Effector memory CD4-positive, alpha-beta T cell (primary cell): ENCODE data around the gene RYR1.
"Not testable (repeated sequence)": the region's sequence is repeated elsewhere in the genome, so short reads cannot be mapped to it uniquely, and the experiment has no call there.

Source experiments
- DNase-seq, 3 donors: peaks; one replicate each; pipeline ENCODE4 v3.0.0-alpha.2; 2020
- H3K27ac ChIP-seq: 2 replicates; pipeline ENCODE4 v1.7.0; 2013; ENCODE audit warnings: mild to moderate bottlenecking, low read length, moderate library complexity; ENCODE audit not compliant: insufficient read depth, poor library complexity, severe bottlenecking
- H3K27me3 ChIP-seq: replicated peaks from 2 replicates; pipeline ENCODE4 v1.7.0; 2013; ENCODE audit warnings: mild to moderate bottlenecking, low read length; ENCODE audit not compliant: insufficient read depth, control insufficient read depth, poor library complexity, severe bottlenecking
- H3K36me3 ChIP-seq: 2 replicates; pipeline ENCODE4 v1.7.0; 2013; ENCODE audit warnings: mild to moderate bottlenecking, low read length, moderate library complexity; ENCODE audit not compliant: control insufficient read depth, insufficient read depth
- H3K4me1 ChIP-seq: 2 replicates; pipeline ENCODE4 v1.7.0; 2013; ENCODE audit warnings: low read length, mild to moderate bottlenecking; ENCODE audit not compliant: control insufficient read depth, insufficient read depth, poor library complexity, severe bottlenecking
- H3K4me3 ChIP-seq: 2 replicates; pipeline ENCODE4 v1.7.0; 2013; ENCODE audit warnings: low read length, low read depth, mild to moderate bottlenecking; ENCODE audit not compliant: insufficient read depth, poor library complexity, severe bottlenecking
- H3K9me3 ChIP-seq: 2 replicates; pipeline ENCODE4 v1.7.0; 2013; ENCODE audit warnings: mild to moderate bottlenecking, low read length, moderate library complexity; ENCODE audit not compliant: control insufficient read depth

Gene RYR1

DNA sequence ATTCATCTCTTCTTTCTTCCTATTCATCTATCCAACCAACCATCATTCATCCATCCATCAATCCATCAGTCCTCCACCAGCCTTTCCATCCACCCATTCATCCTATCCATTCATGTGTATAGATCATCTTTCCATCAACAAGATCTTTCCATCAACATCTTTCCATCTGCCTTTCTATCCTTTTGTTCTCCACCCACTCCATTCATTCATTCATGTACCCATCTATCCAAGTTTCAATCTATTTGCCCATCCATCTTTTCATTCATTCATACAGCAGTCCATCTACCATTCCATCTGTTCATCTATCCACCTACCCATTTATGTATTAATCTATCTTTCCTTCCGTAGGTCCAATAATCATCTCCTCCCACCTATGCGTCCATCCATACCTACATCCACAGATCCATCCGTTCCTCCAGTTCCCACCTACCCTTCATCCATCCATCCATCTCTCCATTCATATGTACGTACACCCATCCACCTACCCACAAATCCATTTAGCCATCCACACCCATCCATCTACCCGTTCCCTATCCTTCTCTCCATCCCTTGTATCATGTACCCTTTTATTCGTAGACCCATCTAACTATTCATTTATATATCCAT is 53.3 kb downstream of the RYR1 start:
- no peaks in the 10 kb centered on the region for H3K4me1 ChIP-seq
- DNase-seq: no peak
- no peaks in the 10 kb centered on the region for H3K36me3 ChIP-seq
- no peaks in the 10 kb centered on the region for H3K27me3 ChIP-seq
- H3K9me3 ChIP-seq: no peaks in the 10 kb centered on the region
- no peak overlapping the region for H3K4me3 ChIP-seq
- no peak overlapping the region for H3K27ac ChIP-seq

DNA sequence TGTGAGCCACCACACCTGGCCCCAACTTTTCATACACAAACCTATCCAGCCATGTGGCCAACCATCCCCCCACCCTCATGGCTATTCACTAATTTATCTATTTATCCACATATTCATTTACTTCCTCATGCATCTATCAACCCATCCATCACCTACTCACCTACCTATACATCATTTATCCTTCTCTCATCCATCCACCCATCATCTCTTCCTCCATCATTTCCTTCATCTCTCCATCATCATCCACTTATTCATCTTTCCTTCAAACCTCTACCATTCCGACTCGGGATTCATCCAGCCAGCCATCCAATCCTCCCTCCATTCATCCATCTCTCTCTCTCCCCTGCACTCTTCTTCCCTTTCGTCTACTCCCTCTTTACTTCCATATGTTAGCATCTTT is 54.6 kb downstream of the RYR1 start:
- Histone ChIP-seq H3K27me3 (no peaks in the 10 kb centered on the region), H3K4me3 (no peak overlapping the region), H3K36me3 (no peaks in the 10 kb centered on the region), H3K9me3 (no peaks in the 10 kb centered on the region), H3K4me1 (no peaks in the 10 kb centered on the region), H3K27ac (no peak overlapping the region)
- no peak for DNase-seq

DNA sequence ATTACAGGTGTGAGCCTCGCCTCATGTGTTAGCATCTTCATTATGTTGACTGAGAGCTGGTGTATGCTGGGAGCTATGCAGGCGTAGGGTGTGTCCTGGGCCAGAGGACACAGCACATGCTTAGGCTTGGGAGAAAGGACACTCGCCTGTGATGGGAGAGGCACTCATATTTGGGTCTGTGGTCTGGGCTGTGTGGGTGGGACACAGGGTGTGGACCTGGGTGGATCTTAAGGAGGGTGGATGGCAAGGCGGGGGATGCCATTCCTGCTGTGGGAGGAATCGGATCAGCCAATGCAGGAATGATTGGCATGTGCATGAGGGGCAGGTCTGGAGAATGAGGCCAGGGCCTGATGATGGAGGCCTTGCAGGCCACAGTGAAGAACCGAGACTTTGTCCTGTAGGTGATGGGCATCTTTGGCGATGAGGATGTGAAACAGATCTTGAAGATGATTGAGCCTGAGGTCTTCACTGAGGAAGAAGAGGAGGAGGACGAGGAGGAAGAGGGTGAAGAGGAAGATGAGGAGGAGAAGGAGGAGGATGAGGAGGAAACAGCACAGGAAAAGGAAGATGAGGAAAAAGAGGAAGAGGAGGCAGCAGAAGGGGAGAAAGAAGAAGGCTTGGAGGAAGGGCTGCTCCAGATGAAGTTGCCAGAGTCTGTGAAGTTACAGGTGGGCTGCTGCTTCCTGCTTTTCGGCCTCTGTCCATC is 55.4 kb downstream of the RYR1 start:
- no peaks in the 10 kb centered on the region for H3K36me3 ChIP-seq
- no peaks in the 10 kb centered on the region for H3K9me3 ChIP-seq
- no peak overlapping the region for H3K27ac ChIP-seq
- H3K4me3 ChIP-seq: no peak overlapping the region
- no peaks in the 10 kb centered on the region for H3K4me1 ChIP-seq
- H3K27me3 ChIP-seq: no peaks in the 10 kb centered on the region
- DNase-seq: no peak

DNA sequence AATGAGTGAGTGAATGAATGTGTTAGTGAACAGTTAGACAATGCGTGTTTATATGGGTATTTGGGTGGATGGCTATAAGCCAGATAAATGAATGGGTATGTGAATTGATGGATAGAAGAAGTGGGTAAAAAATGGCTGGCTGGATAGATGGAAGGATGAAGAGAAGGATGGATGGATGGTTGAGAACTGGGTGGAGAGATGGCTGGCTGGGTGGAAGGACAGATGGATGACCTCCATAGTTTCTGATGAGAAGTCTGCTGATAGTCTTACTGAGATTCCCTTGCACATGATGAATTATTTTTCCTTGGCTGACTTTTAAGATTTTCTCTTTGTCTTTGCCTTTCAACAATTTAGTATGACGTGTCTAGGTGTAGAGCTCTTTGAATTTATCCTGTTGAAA is 57.4 kb downstream of the RYR1 start:
- no peak overlapping the region for H3K4me3 ChIP-seq

DNA sequence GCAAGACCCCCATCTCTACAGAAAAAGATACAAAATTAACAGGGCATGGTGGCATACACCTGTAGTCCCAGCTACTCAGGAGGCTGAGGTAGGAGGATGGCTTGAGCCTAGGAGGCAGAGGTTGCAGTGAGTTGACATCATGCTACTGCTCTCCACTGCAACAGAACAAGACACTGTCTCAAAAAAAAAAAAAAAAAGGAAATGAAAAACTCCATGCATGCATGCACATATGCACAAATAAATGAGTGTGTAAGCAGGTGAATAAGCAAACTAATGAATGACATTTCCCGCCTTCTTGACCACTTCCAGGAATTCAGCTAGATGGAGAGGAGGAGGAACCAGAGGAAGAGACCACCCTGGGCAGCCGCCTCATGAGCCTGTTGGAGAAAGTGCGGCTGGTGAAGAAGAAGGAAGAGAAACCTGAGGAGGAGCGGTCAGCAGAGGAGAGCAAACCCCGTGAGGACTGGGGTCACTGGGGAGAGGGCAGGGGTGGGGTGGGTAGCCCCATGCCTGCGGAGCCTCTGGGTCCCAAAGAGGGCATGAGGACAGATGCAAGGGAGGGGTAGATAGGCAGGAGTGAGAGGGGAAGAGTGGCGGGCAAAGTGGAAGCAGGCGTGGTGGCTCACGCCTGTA is 58.8 kb downstream of the RYR1 start:
- Histone ChIP-seq H3K36me3 (no peaks in the 10 kb centered on the region), H3K27ac (no peak overlapping the region), H3K27me3 (no peaks in the 10 kb centered on the region), H3K4me3 (no peak overlapping the region), H3K4me1 (no peaks in the 10 kb centered on the region), H3K9me3 (no peaks in the 10 kb centered on the region)
- no peak for DNase-seq

More for the DNA sequence above, 57.4 kb downstream of the RYR1 start:
- H3K36me3 ChIP-seq: no peaks in the 10 kb centered on the region
- H3K27ac ChIP-seq: no peak overlapping the region
- DNase-seq: no peak
- H3K4me1 ChIP-seq: no peaks in the 10 kb centered on the region
- no peaks in the 10 kb centered on the region for H3K9me3 ChIP-seq
- no peaks in the 10 kb centered on the region for H3K27me3 ChIP-seq

DNA sequence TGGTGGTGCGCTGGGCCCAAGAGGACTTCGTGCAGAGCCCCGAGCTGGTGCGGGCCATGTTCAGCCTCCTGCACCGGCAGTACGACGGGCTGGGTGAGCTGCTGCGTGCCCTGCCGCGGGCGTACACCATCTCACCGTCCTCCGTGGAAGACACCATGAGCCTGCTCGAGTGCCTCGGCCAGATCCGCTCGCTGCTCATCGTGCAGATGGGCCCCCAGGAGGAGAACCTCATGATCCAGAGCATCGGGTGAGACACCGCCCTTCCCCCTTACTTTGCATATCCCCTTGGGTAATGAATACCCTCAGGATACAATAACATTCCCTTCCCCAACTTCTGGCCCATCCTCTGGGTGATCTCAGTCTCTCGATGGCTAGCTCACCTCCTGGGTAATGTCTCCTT is 60.9 kb downstream of the RYR1 start:
- H3K27ac ChIP-seq: no peak overlapping the region
- no peaks in the 10 kb centered on the region for H3K27me3 ChIP-seq
- H3K4me3 ChIP-seq: no peak overlapping the region
- H3K4me1 ChIP-seq: no peaks in the 10 kb centered on the region
- no peaks in the 10 kb centered on the region for H3K36me3 ChIP-seq
- DNase-seq: no peak
- H3K9me3 ChIP-seq: no peaks in the 10 kb centered on the region

DNA sequence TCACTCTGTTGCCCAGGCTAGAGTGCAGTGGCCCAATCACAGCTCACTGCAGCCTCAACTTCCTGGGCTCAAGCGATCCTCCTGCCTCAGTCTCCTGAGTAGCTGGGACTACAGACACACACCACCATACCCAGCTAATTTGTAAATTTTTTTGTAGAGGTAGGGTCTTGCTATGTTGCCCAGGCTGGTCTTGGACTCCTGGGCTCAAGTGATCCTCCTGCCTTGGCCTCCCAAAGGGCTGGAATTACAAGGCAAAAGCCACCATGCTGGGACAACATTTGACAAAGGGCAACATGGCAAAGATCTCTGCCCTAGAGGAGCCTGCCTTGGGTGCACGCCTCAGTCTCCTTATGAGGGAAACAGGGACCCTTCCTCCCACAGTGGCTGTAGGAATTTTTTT is 61.9 kb downstream of the RYR1 start:
- H3K4me1 ChIP-seq, H3K9me3 ChIP-seq, H3K36me3 ChIP-seq, H3K27ac ChIP-seq, H3K4me3 ChIP-seq, H3K27me3 ChIP-seq, DNase-seq: not testable (repeated sequence)

DNA sequence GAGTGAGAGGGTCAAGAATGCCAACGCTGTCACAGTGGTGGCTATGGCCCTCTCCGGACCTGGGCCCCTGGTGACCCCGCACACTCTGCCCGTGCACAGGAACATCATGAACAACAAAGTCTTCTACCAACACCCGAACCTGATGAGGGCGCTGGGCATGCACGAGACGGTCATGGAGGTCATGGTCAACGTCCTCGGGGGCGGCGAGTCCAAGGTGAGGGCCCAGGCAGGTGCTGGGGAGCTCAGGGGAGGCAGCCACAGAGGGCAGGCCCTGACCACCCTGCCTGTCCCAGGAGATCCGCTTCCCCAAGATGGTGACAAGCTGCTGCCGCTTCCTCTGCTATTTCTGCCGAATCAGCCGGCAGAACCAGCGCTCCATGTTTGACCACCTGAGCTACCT is 62.6 kb downstream of the RYR1 start:
- Histone ChIP-seq H3K4me3 (no peak overlapping the region), H3K27ac (no peak overlapping the region)

DNA sequence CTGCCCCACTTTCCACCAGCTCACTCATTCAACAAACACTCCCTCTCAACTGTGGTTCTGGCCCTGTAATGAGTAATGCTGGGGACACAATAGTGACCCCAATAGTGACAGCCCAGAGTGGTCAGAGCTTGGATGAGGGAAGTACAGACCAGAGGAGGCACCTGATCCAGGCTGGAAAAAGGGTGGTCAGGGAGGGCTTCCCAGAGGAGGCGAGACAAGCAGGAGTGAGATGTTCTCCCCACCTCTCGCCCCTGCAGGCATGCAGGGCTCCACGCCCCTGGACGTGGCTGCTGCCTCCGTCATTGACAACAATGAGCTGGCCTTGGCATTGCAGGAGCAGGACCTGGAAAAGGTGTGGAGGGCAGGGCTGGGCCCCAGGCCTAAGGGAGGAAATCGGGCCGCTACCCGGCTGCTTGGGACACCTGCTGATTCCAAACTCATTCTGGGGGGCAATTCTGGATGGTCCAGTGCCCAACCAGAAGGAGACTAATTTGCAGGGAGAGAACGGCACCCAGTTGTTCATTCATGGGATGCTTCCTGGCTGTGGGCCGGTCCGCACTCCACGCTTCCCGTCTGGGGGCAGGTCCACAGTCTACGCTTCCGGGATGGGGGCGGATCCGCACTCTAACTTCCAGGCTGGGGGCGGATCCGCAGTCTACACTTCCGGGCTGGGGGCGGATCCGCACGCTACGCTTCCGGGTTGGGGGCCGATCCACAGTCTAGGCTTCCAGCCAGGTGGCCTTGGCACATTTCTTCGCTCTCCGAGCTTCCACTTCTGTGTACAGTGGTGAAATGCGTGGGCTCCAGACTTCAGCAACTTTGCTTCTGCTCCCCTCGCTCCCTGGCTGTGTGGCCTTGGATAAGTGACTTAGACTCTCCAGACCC is 63.4 kb downstream of the RYR1 start:
- Histone ChIP-seq H3K9me3 (no peaks in the 10 kb centered on the region), H3K4me3 (no peak overlapping the region)
- DNase-seq: no peak

More for the DNA sequence above, 62.6 kb downstream of the RYR1 start:
- DNase-seq: no peak
- H3K27me3 ChIP-seq: no peaks in the 10 kb centered on the region
- no peaks in the 10 kb centered on the region for H3K36me3 ChIP-seq
- no peaks in the 10 kb centered on the region for H3K4me1 ChIP-seq
- H3K9me3 ChIP-seq: no peaks in the 10 kb centered on the region

More for the DNA sequence above, 63.4 kb downstream of the RYR1 start:
- no peaks in the 10 kb centered on the region for H3K4me1 ChIP-seq
- no peak overlapping the region for H3K27ac ChIP-seq
- no peaks in the 10 kb centered on the region for H3K27me3 ChIP-seq
- H3K36me3 ChIP-seq: no peaks in the 10 kb centered on the region
